ENCODE results near the gene ZNF732.

DNA sequence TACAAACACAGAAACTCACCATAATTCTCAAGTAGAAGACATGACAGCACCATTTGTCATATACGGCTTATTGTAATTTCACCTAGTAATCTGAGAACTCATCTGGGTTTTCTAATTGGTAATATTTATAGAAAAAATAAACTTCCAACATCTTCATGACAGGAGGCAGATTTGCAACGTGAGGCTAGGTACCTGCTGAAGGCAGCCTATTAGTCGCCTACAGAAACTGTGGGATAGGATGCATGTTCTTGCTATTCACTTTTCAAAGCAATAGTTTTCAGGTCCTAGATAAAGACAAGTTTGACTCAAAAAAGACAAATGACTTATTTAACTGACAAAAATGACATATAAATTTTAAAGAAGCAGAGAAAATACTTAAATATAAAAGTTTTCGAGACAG, 2.9 kb downstream of the ZNF732 start:
- TF ChIP-seq, protein P1, sequence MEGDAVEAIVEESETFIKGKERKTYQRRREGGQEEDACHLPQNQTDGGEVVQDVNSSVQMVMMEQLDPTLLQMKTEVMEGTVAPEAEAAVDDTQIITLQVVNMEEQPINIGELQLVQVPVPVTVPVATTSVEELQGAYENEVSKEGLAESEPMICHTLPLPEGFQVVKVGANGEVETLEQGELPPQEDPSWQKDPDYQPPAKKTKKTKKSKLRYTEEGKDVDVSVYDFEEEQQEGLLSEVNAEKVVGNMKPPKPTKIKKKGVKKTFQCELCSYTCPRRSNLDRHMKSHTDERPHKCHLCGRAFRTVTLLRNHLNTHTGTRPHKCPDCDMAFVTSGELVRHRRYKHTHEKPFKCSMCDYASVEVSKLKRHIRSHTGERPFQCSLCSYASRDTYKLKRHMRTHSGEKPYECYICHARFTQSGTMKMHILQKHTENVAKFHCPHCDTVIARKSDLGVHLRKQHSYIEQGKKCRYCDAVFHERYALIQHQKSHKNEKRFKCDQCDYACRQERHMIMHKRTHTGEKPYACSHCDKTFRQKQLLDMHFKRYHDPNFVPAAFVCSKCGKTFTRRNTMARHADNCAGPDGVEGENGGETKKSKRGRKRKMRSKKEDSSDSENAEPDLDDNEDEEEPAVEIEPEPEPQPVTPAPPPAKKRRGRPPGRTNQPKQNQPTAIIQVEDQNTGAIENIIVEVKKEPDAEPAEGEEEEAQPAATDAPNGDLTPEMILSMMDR (IDR thresholded peaks at IDR 0.05; ENCODE audit: control extremely low read depth in 1 of 3, insufficient read depth in 1 of 3, low read depth in 1 of 3, low read length in 3 of 3): no peak
- TF ChIP-seq BRCA1 (IDR thresholded peaks at IDR 0.05; ENCODE audit: low read depth, low read length): no peak
- TF ChIP-seq ZNF274 (IDR thresholded peaks at IDR 0.05; ENCODE audit: borderline replicate concordance, extremely low read depth, low read length): no peak

Measured in H1 (cell line).